HG03442 (cell line): ENCODE measurements around the gene FUT9.
"Not testable (repeated sequence)": the region's sequence is repeated elsewhere in the genome, so short reads cannot be mapped to it uniquely, and the experiment has no call there.

Experiments used
- ATAC-seq: cut with Tn5 transposase; IDR thresholded peaks from one replicate; pipeline ENCODE4 v1.9.1; 2021; ENCODE audit warnings: mild to moderate bottlenecking, moderate library complexity; ENCODE audit not compliant: unreplicated experiment

FUT9 gene

DNA sequence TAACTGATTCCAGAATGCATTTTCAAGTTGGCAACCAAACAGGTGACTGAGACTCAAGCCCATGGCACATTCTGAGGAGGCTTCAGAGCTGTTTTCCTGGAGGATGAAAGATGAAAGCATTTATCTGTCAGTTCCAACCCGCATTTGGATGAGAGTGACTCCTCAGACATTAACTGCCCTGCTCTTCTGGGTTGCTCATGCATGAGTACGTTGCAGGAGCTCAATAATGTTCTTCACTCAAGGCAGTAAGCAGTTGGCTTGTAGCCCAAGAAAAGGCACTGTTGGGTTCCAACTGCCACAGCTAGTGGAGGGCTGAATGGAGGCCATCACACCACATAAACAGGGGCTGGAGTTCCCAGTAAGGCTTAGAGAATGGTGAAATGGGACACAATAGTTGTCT is 155.3 kb downstream of the FUT9 start:
- no peak for ATAC-seq

DNA sequence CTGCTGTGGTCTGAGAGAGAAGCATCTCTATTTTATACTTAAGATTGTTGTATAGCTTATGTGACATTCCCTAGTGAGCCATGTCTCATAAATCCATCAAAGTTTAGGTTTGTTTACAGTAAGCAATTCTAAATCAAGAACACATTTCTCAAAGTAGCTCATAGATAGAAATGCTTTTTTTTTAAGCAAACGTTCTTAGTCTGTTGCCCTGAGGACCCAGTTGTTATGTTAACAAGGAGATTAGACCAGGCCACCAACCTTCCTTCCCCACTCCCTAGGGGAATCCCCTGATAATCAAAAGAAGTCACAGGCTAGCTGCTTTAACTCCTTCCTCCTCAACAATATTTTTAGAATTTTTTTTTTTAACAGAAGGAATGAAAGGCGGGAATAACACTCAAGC is 169.0 kb downstream of the FUT9 start:
- no peak for ATAC-seq

DNA sequence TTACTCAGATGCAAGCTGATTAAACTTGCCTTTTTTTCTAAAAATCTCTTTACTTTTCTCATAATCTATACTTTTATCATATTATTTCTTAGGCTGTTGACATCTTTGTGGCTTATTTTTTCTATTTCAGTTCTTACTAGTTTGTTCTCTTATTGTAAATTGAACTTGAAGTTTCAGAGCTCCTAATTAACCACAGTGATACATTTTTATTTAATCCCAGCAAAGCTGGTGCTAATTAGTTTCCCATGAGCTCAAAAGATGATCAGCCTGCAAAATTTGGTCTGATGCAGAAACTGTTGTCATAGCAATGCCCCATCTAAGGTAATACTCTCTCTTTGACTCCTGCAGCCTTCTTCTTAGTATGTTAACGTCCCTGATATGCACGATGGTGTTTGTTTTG is 170.3 kb downstream of the FUT9 start:
- no peak for ATAC-seq

DNA sequence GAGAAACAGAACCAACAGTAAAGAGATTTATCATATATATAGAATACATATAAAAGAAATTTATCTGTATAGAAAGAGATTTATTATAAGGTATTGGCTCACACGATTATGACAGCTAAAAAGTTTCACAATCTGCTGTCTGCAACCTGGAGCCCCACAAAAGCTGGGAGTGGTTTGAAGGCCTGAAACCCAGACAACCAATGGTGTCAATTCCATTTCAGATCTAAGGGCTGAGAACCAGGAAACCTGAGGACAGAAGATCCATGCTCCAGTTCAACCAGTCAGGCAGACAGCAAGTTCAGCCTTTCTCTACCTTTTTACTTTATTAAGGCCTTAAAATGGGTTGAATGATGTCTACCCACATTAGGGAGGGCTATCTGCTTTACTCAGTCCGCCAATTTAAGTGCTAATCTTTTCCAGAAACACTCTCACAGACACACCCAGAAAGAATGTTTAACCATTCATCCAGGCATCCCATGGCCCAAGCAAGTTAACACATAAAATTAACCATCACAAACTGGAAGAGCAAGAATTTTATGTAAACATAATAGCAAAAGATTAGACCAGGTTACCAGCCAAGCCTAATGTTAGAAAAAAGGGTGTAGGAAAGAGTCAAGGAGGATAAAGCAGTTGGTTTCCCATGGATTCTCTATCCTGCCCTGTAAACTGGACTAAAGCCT is 170.9 kb downstream of the FUT9 start:
- ATAC-seq, result no peak

DNA sequence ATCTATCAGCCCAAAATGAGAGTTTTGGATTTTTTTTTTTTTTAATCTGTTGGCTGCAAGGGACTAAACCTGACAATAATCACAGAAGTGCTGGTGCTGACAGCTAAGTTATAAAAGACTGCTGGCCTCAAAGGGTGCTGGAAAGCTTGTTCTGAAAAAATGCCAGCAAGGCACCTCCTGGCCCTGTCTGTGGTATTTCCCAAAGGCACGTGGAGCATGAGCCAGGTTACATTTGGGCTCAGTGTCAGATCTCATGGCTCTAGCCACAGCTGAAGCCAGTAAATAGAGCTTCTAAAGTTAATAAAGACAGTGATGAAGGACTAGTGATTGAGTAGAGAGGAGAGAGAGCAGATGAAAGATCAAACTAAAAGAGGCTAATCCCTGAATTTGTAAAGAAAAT is 178.9 kb downstream of the FUT9 start:
- ATAC-seq, result no peak

DNA sequence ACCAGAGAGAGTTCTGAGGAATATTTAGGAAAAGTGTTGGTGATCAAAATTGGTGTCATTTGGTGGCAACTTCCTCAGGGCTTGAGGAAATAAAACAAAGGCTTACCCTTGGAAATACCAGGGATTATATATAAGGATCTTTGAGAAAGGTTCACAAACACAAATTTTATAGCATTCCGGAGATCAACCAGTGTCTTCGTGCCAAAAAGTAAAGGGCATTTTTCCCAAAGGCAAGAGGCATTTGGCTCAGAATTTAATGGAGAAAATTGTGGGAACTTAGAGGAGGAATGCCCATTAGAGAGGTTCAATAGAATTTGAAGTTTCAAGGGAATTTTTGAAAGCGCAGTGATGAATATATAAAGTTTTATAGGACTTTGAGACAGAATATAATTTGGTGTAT is 179.5 kb downstream of the FUT9 start:
- ATAC-seq, result no peak

DNA sequence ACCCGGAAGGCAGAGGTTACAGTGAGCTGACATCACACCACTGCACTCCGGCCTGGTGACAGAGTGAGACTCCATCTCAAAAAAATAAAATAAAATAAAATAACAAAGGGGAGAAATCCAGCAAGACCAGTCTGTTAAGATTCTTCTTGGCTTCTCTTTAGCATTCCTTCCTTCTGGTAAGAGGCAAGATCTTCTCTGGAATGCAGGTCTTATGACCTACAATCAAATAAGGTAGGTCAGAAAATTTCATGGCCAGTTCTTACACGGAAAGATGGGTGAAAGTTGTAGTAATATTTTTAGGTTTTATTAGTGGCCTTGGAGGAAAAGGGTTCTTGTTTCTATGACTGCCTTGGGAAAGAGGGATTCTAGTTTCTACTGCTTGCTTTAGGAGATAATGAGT is 180.9 kb downstream of the FUT9 start:
- ATAC-seq, result no peak

DNA sequence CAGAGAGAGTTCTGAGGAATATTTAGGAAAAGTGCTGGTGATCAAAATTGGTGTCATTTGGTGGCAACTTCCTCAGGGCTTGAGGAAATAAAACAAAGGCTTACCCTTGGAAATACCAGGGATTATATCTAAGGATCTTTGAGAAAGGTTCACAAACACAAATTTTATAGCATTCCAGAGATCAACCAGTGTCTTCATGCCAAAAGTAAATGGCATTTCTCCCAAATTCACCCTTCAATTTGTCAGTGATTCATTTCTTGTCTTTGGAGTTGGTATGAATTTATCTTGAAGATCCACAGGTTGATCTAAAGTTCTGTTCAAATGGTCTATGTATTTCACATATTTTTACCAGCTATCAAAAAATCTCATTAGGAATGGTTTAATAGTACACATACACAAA is 181.5 kb downstream of the FUT9 start:
- ATAC-seq, result no peak

DNA sequence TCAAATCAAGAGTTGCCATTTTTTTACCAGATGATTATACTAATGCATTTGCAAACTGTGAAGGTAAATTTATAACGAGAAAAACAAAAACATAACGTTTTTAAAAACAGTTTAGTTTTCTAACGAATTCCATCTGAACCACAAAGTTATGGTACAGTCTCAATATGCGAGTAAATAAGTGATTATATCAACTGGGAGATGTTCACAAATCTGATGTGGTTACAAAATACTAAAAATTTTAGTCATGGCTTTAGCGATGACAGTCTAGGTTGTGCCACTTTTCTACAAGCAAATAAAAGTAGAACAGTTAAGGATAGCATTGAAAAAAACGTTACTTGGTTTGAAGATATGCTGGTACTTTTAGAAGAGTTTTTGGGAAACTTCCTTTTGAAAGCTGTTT is 186.8 kb downstream of the FUT9 start:
- ATAC-seq, result no peak

DNA sequence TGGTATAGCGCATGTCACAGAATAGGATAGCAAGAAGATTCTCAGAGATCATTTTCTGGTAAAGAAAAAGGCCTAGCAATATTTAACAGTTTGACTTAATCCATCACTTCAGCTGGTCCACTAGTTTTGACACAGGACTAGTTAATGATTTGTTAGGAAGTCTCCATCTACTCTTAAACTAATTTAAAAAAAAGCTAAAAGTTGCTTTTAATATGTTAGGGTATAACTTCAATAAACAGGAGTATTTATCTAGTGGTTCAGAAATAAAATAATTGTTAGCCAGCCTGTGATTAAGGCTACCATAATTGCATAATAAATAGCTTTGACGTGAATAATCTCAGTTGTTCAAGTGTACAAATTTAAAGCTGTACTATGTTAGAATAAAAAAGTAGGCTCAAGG is 195.6 kb downstream of the FUT9 start:
- ATAC-seq, result no peak

DNA sequence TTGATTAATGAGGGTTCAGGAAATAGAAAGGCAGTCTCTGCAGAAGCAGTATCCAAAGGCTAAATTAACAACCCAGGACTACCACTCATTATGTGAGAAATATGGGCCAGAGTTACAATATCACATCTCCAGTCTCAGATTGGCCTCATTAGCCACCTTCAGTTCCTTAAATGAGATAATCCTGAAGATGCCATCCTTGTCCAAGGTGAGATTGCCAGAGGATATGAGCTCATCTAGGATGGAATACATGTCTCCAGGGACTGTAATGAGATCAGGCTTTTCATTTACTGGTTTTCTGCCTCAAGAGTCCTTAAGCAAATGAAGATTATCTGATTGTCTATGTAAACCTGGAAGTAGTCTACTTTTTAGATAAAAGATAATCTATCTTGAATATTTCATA is 196.3 kb downstream of the FUT9 start:
- no peak for ATAC-seq

DNA sequence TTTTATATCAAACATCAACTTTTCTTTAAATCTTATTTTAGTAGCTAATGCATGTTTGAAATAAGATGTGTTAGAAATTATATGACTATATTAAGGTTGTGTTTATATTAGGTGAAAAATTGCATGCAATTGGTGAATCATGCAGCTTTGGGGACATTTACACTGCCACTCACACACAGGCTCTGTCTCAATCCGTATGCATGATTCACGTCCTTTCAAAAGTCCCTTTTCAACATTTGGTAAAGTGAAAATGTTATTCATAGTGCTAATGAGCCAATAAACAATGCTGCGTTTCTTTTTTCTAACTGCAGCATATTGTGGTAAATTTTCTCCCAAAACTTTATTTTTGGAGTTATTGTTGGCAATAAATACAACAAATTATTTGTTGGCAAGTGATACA is 198.0 kb downstream of the FUT9 start:
- ATAC-seq, result no peak

DNA sequence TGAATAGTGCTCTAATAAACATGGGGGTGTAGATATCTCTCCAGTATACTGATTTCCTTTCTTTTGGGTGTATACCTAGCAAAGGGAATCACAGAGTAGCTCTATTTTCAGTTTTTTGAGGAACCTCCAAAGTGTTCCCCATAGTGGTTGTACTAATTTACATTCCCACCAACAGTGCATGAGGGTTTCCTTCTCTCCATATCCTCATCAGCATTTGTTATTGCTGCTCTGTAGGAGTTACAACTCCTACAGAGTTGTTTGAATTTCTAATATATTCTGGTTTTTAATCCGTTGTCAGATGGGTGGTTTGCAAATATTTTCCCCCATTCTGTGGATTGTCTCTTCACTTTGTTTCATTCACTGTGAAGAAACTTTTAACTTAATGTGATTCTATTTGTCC is 207.9 kb downstream of the FUT9 start:
- no peak for ATAC-seq

DNA sequence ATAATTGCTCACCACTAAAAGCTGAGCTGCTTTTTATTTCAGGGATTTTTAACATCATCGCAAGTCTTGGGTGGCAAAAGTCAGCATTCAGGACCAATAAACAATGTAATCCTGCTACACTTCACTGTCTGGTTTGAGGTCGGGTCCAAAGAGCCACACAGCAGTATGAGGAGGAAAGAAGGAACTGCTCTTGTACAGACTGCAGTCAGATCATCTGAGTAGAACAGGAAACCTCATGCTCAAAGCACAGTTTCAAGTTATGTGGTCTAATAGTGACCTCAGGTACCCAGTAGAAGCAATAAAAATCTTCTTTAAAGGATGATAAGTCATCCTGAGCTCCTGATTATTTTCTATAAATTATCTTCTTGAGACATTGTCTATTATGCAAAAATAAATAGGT is 211.4 kb downstream of the FUT9 start:
- ATAC-seq, result no peak

DNA sequence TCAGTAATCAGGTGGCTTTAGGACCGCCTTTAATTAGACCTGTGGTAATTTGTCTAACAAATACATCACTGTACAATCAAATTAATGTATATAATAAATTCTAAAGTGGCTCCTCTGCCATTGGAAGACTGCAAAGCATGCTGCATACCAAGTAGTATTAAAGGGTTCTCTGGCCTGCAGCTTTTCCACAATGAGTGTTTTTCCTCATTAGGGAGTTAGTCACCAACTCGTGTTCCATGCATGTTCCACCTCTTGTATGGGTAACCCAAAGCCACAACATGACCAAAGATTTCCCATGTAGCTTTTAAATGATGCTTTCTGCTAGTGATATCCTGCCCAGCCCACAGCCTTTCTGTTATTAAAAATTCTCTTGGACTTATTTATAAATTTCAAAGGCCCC is 218.7 kb downstream of the FUT9 start:
- ATAC-seq, result no peak

DNA sequence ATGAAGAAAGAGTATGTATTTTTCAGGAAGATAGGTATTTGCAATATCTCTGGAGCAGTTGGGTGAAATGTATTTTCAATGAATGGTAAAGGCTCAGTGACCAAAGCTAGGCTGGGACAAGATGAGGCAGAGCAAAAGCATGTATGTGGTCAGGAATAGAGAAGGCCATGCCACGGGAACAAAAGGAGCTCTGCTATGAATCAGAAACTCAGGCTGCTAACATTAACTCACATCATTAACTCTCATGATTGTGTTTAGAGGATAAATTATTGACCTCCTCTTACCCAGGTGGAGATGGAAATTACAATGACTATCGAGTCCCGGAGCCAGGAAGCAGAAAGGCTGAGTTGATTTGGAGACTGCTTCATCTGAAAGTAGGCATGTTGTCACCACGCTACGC is 220.2 kb downstream of the FUT9 start:
- no peak for ATAC-seq

DNA sequence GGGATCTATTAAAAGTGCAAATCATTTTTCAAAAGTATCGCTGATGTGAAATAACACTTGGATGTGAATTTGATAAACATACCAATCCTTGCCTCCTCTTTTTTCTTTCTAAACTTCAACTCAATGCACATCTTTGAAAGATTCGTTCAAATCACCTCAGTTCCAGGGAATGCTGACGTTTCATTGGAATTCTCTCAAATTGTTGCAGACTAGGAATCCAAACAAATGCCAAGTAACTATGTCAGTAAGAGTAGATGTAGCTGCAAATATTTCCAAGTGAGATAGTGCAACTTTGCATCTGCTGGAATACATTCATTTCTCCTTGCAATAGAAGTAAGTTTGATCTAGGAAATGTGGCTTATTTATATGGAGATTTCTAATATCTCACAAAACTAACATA is 220.7 kb downstream of the FUT9 start:
- ATAC-seq, result no peak

DNA sequence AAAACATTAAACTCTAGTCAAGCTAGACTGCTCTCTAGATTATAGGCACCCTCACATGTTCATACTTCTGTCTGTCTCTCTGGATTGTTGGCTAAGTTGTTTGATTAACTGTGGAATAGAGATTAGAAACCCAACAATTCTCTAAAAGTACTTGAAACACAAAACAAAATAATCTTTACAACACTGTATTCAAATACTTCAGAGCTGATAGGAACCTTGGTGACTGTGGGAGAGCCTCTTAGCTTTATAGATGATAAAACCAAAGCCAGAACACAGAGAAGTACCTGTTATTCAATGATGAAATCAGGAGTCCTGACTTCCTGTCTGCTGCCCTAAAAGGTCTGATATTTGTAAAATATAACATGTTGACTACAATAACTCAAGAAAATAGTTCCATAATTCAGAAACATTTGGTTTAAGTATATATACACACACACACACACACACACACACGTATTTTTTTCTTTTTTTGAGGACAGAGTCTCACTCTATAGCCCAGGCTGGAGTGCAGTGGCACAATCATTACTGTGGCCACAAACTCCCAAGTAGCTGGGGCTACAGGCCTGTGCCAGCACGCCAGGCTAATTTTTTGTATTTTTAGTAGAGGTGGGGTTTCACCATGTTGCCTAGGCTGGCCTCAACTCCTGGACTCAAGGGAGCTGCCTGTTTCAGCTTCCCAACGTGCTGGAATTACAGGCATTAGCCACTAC is 222.0 kb downstream of the FUT9 start:
- no peak for ATAC-seq

DNA sequence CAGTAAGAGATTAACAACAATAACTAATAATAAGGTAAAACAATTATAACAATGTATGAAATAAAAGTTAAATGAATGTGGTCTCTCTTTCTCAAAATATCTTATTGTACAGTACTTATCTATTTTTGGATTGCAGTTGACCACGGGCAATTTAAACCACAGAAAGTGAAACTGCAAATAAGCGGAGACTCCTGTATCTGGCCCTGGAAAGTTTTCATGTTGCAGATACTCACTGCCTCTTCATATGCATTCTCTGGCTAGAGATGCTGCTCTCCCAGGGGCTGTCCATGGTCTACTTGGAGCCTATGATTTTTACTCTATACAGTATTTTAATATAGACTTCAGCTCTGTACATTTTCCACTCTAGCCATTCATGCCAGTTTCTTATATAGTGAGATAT is 230.8 kb downstream of the FUT9 start:
- no peak for ATAC-seq

DNA sequence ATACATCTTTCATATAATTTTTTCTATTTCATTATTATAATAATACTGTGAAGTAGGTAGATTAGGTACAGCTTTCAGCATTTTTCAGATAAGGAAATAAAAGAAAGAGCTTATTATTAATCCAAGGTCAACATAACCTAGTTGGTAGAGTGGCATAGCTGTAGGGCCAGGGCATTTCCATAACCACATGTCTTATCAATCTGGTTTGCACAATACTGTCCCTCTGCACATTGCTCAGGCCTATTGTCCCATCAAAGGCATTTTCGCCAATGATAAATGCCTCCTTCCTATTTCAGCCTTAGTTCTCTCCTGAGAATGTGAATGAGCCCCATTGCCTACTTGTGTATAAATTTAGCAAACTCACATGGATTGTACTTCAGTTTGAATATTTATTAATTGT is 234.0 kb downstream of the FUT9 start:
- no peak for ATAC-seq

DNA sequence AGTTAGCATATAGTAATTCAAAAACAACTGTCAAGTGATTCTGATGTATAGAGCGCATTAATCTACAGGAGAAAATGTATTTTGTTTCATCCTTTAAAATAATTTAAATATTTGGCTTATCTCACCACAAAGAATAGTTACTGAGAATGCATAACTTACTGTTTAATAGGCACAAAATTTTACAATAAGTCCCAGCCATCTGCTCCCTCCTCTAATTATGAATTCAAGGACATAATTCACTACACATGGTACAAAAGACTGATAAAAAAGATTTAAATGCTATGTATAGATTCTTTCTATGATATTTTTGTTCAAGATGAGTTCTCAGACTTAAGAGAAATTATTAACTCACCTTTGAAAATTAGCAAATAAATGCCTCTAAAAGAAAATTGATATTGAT is 242.0 kb downstream of the FUT9 start:
- ATAC-seq, result no peak

DNA sequence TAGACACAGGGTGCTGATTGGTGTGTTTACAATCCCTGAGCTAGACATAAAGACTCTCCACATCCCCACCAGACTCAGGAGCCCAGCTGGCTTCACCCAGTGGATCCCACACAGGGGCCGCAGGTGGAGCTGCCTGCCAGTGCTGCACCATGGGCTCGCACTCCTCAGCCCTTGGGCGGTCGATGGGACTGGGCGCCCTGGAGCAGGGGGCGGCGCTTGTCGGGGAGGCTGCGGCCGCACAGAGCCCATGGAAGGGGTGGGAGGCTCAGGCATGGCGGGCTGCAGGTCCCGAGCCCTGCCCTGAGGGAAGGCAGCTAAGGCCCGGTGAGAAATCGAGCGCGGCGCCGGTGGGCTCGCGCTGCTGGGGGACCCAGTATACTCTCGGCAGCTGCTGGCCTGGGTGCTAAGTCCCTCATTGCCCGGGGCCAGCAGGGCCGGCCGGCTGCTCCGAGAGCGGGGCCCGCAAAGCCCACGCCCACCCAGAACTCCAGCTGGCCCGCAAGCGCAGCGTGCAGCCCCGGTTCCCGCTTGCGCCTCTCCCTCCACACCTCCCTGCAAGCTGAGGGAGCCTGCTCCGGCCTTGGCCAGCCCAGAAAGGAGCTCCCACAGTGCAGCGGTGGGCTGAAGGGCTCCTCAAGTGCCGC is 245.1 kb downstream of the FUT9 start:
- not testable (repeated sequence) for ATAC-seq
